MM.1S (cell line): ENCODE measurements around the gene TMED3.

Experiments
- DNase-seq: peaks from one replicate; pipeline ENCODE4 v3.0.0-alpha.2; 2015
- H2AFZ ChIP-seq: fragments of 300-600 bp; sonication (generic); 2 replicates; pipeline ENCODE4 v1.6.0; 2016; ENCODE audit warnings: antibody characterized with exemption, low read length
- H3F3A ChIP-seq: fragments of 300-600 bp; sonication (generic); 2 replicates; pipeline ENCODE4 v1.6.1; 2016; ENCODE audit warnings: mild to moderate bottlenecking, antibody characterized with exemption, low read length, moderate library complexity, mixed read lengths; ENCODE audit not compliant: insufficient read depth
- H3K27ac ChIP-seq: fragments of 300-600 bp; sonication (generic); 2 replicates; pipeline ENCODE4 v1.5.1; 2016; ENCODE audit warnings: mild to moderate bottlenecking, low read length
- H3K27me3 ChIP-seq: fragments of 300-600 bp; sonication (generic); replicated peaks from 2 replicates; pipeline ENCODE4 v1.6.0; 2016; ENCODE audit warnings: low read length; ENCODE audit not compliant: insufficient read depth
- H3K36me3 ChIP-seq: fragments of 300-600 bp; sonication (generic); replicated peaks from 2 replicates; pipeline ENCODE4 v1.6.1; 2016; ENCODE audit warnings: mild to moderate bottlenecking, low read length, mixed read lengths; ENCODE audit not compliant: insufficient read depth
- H3K4me1 ChIP-seq: fragments of 300-600 bp; sonication (generic); 2 replicates; pipeline ENCODE4 v1.6.1; 2016; ENCODE audit warnings: low read length, mixed read lengths
- H3K4me2 ChIP-seq: fragments of 300-600 bp; sonication (generic); 2 replicates; pipeline ENCODE4 v1.6.0; 2016; ENCODE audit warnings: low read depth, low read length
- H3K4me3 ChIP-seq: fragments of 300-600 bp; sonication (generic); 2 replicates; pipeline ENCODE4 v1.5.1; 2016; ENCODE audit warnings: low read length, mixed read lengths
- H3K79me2 ChIP-seq: fragments of 300-600 bp; sonication (generic); 2 replicates; pipeline ENCODE4 v1.6.1; 2016; ENCODE audit warnings: mixed run types, low read length, mixed read lengths
- H3K9ac ChIP-seq: fragments of 300-600 bp; sonication (generic); 2 replicates; pipeline ENCODE4 v1.6.1; 2016; ENCODE audit warnings: low read length, mixed read lengths
- H3K9me2 ChIP-seq: fragments of 300-600 bp; sonication (generic); replicated peaks from 2 replicates; pipeline ENCODE4 v1.6.1; 2016; ENCODE audit warnings: mild to moderate bottlenecking, low read length, mixed read lengths; ENCODE audit not compliant: insufficient read depth
- H3K9me3 ChIP-seq: fragments of 300-600 bp; sonication (generic); replicated peaks from 2 replicates; pipeline ENCODE4 v1.6.1; 2016; ENCODE audit warnings: mild to moderate bottlenecking, low read length, mixed read lengths; ENCODE audit not compliant: insufficient read depth
- H4K20me1 ChIP-seq: fragments of 300-600 bp; sonication (generic); 2 replicates; pipeline ENCODE4 v1.6.1; 2016; ENCODE audit warnings: mild to moderate bottlenecking, low read length, moderate library complexity, mixed read lengths; ENCODE audit not compliant: insufficient read depth
- EZH2 ChIP-seq: fragments of 300-600 bp; sonication (generic); optimal IDR thresholded peaks from 2 replicates; pipeline ENCODE3; 2017; ENCODE audit warnings: low read depth, mild to moderate bottlenecking, antibody characterized with exemption, low read length, mixed read lengths
- EZH2phosphoT487 ChIP-seq: fragments of 300-600 bp; sonication (generic); IDR thresholded peaks from 2 replicates; pipeline ENCODE4 v1.6.1; 2018; ENCODE audit warnings: antibody characterized with exemption, low read length
- TF ChIP-seq, protein P1 (sequence below): fragments of 300-600 bp; sonication (generic); IDR thresholded peaks from 2 replicates; pipeline ENCODE4 v1.5.1; 2016; ENCODE audit warnings: antibody characterized with exemption, low read length, mixed read lengths

Gene TMED3

DNA sequence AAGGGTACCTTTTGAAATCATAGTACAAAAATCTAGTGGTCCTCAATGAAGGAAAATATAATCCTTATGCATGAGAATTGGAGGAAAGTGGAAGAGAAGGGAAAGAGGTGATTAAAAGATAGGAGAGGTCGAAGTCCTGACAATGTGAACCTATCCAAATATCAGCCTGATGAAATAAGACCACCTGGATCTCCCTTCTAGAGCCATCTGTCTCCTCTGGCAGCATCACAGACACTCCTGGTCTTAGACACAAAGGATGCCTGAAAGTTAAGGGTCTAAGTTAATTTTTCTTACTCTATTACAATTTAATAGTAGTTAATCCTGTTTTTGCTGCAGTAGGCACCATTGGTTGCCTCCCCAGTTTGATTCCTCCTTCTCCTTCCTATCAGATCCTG lies 11.1 kb upstream of the TMED3 start:
- no peaks in the 10 kb centered on the region for H3K4me1 ChIP-seq
- H3F3A ChIP-seq, result no peaks in the 10 kb centered on the region
- no peak overlapping the region for H3K9ac ChIP-seq
- TF ChIP-seq, protein P1, sequence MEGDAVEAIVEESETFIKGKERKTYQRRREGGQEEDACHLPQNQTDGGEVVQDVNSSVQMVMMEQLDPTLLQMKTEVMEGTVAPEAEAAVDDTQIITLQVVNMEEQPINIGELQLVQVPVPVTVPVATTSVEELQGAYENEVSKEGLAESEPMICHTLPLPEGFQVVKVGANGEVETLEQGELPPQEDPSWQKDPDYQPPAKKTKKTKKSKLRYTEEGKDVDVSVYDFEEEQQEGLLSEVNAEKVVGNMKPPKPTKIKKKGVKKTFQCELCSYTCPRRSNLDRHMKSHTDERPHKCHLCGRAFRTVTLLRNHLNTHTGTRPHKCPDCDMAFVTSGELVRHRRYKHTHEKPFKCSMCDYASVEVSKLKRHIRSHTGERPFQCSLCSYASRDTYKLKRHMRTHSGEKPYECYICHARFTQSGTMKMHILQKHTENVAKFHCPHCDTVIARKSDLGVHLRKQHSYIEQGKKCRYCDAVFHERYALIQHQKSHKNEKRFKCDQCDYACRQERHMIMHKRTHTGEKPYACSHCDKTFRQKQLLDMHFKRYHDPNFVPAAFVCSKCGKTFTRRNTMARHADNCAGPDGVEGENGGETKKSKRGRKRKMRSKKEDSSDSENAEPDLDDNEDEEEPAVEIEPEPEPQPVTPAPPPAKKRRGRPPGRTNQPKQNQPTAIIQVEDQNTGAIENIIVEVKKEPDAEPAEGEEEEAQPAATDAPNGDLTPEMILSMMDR, result no peak
- TF ChIP-seq EZH2, result no peak
- TF ChIP-seq EZH2phosphoT487, result no peak
- no peaks in the 10 kb centered on the region for H3K9me3 ChIP-seq
- no peak overlapping the region for H3K4me3 ChIP-seq
- no peaks in the 10 kb centered on the region for H3K79me2 ChIP-seq
- no peak overlapping the region for H3K27ac ChIP-seq
- no peak for DNase-seq
- no peaks in the 10 kb centered on the region for H3K27me3 ChIP-seq
- no peaks in the 10 kb centered on the region for H3K36me3 ChIP-seq
- H2AFZ ChIP-seq, result no peak overlapping the region
- H4K20me1 ChIP-seq, result no peaks in the 10 kb centered on the region
- no peaks in the 10 kb centered on the region for H3K9me2 ChIP-seq
- no peak overlapping the region for H3K4me2 ChIP-seq

DNA sequence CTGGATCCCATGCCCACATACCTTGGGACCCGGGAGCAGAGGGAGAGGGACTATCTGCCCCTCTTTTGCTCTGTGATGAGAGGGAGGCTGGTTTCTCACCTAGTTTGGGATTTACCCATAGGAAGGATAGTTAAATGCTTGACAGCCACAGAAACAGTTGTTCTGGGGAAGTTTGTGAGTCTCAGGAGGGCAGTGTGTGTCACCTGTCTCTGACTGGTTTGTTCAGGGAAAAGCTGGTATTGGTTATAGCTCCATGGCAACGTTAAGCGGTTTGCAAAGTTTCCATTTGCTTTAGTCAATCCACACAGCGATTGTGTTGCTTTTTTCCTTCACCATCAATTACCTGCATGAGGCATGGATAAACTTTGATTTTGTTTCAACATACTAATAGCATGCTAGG lies 3.7 kb upstream of the TMED3 start:
- Histone ChIP-seq H3K4me1 (peaks cover 4% of the 10 kb centered on the region; the same call in 1 of the 2 replicates), H3K27me3 (no peaks in the 10 kb centered on the region), H3K9me2 (no peaks in the 10 kb centered on the region), H3K36me3 (no peaks in the 10 kb centered on the region), H3K9me3 (no peaks in the 10 kb centered on the region), H4K20me1 (no peaks in the 10 kb centered on the region), H3F3A (no peaks in the 10 kb centered on the region), H3K4me3 (no peak overlapping the region), H3K4me2 (no peak overlapping the region), H3K27ac (no peak overlapping the region), H3K79me2 (peaks cover 10% of the 10 kb centered on the region), H3K9ac (no peak overlapping the region), H2AFZ (no peak overlapping the region)
- TF ChIP-seq, protein P1, result no peak
- TF ChIP-seq EZH2, result no peak
- TF ChIP-seq EZH2phosphoT487, result no peak
- no peak for DNase-seq

DNA sequence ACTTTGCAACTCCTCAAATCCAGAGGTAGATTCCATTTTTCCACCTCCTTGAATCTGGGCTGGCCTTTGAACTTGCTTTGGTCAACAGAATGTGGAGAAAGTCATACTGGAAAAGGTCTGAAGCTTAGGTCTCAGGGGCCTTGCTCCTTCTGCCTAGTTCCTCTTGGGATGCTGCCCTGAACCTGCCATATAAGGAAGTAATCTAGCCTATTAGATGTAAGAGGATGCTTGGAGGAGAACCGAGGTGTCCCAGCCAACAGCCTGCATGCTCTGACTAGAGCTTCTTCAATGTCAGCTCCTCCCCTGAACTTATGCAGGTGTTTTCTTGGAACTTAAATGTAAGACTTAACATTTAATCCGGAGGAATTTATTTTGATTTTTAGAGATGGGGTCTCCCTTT lies 2.0 kb upstream of the TMED3 start:
- Histone ChIP-seq H3K4me2 (no peak overlapping the region), H3F3A (no peaks in the 10 kb centered on the region), H3K9me3 (no peaks in the 10 kb centered on the region), H4K20me1 (no peaks in the 10 kb centered on the region), H3K9me2 (no peaks in the 10 kb centered on the region), H3K27ac (no peak overlapping the region), H3K79me2 (peaks cover 24% of the 10 kb centered on the region), H3K27me3 (no peaks in the 10 kb centered on the region), H3K4me1 (peaks cover 4% of the 10 kb centered on the region; the same call in 1 of the 2 replicates), H2AFZ (no peak overlapping the region), H3K4me3 (no peak overlapping the region), H3K9ac (no peak overlapping the region), H3K36me3 (no peaks in the 10 kb centered on the region)
- TF ChIP-seq EZH2, result no peak
- no peak for TF ChIP-seq EZH2phosphoT487
- TF ChIP-seq, protein P1, result no peak
- no peak for DNase-seq
